Nephron progenitor cell (in vitro differentiated cells): Measurements from ENCODE around the gene NMRK1.

Experiments used
- DNase-seq: peaks from one replicate; pipeline ENCODE4 v3.0.0; 2021
- H3K27ac Mint-ChIP-seq: 2 replicates; pipeline ENCODE4 v1.8.0; 2021; ENCODE audit warnings: mild to moderate bottlenecking, moderate library complexity, mixed read lengths
- H3K27me3 Mint-ChIP-seq: 2 replicates; pipeline ENCODE4 v1.8.0; 2021; ENCODE audit warnings: mild to moderate bottlenecking, low read depth, mixed read lengths; ENCODE audit not compliant: poor library complexity
- H3K36me3 Mint-ChIP-seq: 2 replicates; pipeline ENCODE4 v1.8.0; 2021; ENCODE audit warnings: low read depth, mixed read lengths
- H3K4me1 Mint-ChIP-seq: 2 replicates; pipeline ENCODE4 v1.8.0; 2021; ENCODE audit warnings: mixed read lengths
- H3K4me3 Mint-ChIP-seq: 2 replicates; pipeline ENCODE4 v1.8.0; 2021; ENCODE audit warnings: mild to moderate bottlenecking, moderate library complexity, mixed read lengths
- H3K9me3 Mint-ChIP-seq: 2 replicates; pipeline ENCODE4 v1.8.0; 2021; ENCODE audit warnings: mild to moderate bottlenecking, moderate library complexity, mixed read lengths
- TF ChIP-seq, protein P1 (sequence below): fragments of 200-600 bp; sonication (generic); IDR thresholded peaks from 2 replicates; pipeline ENCODE4 v1.5.0; 2021; ENCODE audit warnings: antibody characterized with exemption

Gene NMRK1

DNA sequence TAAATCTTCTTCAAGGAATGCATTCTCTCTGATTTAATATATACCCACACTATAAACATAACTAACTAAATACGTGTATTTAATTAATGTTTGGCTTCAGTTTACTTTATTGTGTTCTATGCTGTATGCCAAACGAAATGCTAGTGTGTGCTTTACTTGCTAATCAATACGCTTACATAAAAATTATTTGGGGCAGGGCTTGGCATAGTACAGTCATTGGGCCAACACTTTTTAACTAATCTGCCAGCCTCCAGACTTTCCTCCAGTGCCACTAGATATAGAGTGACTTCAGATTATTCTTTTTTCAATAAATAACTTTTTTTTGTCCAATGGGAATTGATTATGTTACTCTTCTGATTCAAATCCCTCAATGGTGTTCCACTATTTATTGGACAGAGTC, 51.2 kb downstream of the NMRK1 start:
- DNase-seq = no peak
- Mint-ChIP-seq H3K36me3 (no peaks in the 10 kb centered on the region), H3K27me3 (peaks cover 15% of the 10 kb centered on the region), H3K4me3 (no peak overlapping the region), H3K4me1 (no peaks in the 10 kb centered on the region), H3K9me3 (peaks cover 8% of the 10 kb centered on the region), H3K27ac (peak overlapping the region; percentile 58)
- TF ChIP-seq, protein P1, sequence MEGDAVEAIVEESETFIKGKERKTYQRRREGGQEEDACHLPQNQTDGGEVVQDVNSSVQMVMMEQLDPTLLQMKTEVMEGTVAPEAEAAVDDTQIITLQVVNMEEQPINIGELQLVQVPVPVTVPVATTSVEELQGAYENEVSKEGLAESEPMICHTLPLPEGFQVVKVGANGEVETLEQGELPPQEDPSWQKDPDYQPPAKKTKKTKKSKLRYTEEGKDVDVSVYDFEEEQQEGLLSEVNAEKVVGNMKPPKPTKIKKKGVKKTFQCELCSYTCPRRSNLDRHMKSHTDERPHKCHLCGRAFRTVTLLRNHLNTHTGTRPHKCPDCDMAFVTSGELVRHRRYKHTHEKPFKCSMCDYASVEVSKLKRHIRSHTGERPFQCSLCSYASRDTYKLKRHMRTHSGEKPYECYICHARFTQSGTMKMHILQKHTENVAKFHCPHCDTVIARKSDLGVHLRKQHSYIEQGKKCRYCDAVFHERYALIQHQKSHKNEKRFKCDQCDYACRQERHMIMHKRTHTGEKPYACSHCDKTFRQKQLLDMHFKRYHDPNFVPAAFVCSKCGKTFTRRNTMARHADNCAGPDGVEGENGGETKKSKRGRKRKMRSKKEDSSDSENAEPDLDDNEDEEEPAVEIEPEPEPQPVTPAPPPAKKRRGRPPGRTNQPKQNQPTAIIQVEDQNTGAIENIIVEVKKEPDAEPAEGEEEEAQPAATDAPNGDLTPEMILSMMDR = no peak

DNA sequence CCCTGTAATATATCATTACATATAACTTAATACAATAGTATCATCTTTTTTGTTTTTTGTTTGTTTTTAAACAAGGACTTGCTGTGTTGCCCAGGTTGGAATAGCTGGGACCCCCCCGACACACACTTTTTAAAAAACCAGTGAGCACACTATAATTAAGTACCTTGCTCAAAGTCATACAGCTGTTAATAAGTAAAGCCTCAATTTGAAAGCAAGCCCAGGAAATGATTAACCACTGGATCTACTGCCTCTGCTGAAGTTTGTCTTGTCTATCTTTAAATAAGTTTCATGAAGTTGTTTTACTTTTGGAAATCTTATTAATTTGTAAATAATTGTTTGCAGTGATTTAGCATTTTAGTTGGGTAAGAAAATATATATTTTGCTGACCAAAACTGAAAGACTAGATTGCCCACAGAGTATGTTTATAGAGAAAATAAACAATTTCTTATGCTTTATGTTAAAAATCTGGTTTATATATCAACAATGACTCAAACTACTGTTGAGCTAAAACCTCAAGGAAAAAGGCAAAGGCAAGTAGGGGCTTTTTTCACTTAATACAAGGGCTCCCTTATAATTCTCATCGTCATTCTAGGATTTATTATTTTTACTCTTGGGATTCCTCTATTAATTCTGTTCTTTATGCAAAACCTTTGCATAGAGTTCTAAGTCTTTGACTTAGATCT, 54.0 kb downstream of the NMRK1 start:
- no peak overlapping the region for H3K27ac Mint-ChIP-seq
- peaks cover 14% of the 10 kb centered on the region for H3K27me3 Mint-ChIP-seq
- H3K9me3 Mint-ChIP-seq = peaks cover 8% of the 10 kb centered on the region
- no peak overlapping the region for H3K4me3 Mint-ChIP-seq
- H3K36me3 Mint-ChIP-seq = no peaks in the 10 kb centered on the region
- H3K4me1 Mint-ChIP-seq = no peaks in the 10 kb centered on the region
- DNase-seq = no peak
- TF ChIP-seq, protein P1 = no peak

DNA sequence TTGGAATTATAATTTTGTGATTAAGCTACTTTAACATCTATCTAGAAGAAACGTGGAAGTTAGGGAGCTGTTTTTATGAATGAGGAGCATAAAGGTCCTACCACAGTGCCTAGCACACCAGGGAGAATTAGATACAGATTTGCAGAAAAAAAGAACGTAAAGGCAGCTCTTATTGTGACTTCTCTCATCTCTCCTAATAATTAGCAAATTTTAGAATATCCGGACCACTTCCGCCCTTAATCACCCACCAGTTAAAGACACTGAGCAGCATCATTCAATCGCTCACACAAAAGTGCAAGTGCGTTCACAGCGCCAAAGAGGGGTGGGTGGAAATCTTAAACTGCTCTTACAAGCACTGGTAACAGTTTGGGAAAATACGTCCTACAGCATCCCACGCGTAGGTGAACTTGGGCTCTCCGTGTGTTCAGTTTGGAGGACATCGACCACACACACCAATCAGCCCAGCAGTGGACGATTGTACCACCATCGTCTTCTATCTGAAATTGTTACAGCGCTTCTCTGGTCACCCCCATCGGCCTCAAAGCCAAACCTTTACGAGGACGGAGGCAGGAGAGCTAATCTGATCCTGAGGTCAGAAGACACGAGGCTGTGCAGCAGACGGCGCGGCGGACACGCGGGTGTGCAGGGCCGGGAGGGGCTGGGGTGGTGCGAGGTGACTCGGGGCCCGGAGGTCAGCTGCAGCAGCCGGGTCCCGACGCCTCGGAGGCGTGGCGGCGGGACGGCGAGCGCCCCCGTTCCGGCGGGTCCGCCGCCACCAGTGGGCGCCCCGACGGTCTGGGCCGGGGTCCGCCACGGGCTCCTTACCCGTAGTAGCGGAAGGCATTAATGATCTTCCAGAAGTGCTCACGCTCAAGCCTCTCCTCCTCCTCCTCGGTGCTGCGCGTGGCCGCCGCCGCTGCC, 60.5 kb downstream of the NMRK1 start:
- H3K27me3 Mint-ChIP-seq = peaks cover 17% of the 10 kb centered on the region
- peak; percentile 66 for DNase-seq
- H3K4me3 Mint-ChIP-seq = peak overlapping the region; percentile 97
- H3K9me3 Mint-ChIP-seq = no peaks in the 10 kb centered on the region
- peak overlapping the region; percentile 98 for H3K27ac Mint-ChIP-seq
- H3K4me1 Mint-ChIP-seq = peaks cover 46% of the 10 kb centered on the region
- TF ChIP-seq, protein P1 = no peak
- H3K36me3 Mint-ChIP-seq = peaks cover 17% of the 10 kb centered on the region

DNA sequence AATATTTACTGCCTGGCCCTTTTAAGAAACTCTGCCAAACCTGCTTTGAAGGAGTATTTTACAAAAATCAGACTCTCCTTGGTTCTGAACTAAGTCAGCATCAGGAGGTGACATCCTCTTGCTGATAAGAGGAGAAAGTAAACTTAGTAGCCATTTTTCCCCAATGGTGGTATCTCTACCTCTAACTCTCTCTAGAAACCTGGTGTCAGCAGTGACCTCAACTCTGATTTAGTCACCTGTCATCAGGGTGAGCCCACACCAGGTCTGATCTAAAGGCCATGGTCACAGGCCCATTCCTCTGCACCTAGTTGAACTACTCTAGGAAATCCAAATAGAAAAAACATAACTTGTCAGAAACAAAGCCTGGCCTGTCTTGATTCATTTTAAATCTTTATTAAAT, 64.1 kb downstream of the NMRK1 start:
- TF ChIP-seq, protein P1 = no peak
- Mint-ChIP-seq H3K27me3 (peaks cover 8% of the 10 kb centered on the region), H3K4me1 (peaks cover 46% of the 10 kb centered on the region), H3K4me3 (no peak overlapping the region), H3K27ac (no peak overlapping the region), H3K36me3 (peaks cover 45% of the 10 kb centered on the region), H3K9me3 (peaks cover 6% of the 10 kb centered on the region)
- DNase-seq = no peak

DNA sequence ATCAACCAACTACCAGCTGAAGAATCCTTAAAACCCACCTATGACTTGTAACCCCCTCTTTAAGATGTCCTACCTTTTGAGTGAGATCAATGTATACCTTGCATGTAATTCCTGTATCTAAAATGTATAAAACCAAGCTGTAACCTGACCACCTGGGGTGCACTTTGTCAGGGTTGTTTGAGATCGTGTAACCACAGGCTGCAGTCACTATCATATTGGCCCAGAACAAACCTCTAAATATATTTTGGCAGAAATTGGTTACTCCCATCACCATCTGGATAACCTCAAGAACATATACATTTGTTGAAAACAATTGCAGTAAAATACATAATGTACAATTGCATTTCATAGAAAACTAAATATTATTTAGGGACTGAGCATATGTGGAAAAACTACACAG, 68.3 kb downstream of the NMRK1 start:
- Mint-ChIP-seq H3K27ac (no peak overlapping the region), H3K4me1 (peaks cover 17% of the 10 kb centered on the region), H3K4me3 (no peak overlapping the region), H3K27me3 (no peaks in the 10 kb centered on the region), H3K36me3 (peaks cover 56% of the 10 kb centered on the region), H3K9me3 (peaks cover 6% of the 10 kb centered on the region)
- TF ChIP-seq, protein P1 = no peak
- no peak for DNase-seq
